Hepatocyte (in vitro differentiated cells): ENCODE results near the gene POLA2. TPM values are rescaled to one million over a fixed set of nuclear protein-coding genes. Genes with fewer than 3 reads are reported as not detected.

Source experiments
- DNase-seq: peaks from one replicate; pipeline ENCODE4 v3.0.0-alpha.2; 2016; ENCODE audit warnings: low spot score
- H2AFZ ChIP-seq: fragments of 200-600 bp; sonication (generic); 2 replicates; pipeline ENCODE4 v1.6.0; 2016; ENCODE audit warnings: antibody characterized with exemption, mild to moderate bottlenecking
- H3K27ac ChIP-seq: fragments of 200-600 bp; sonication (generic); 2 replicates; pipeline ENCODE4 v1.5.1; 2016; ENCODE audit warnings: mild to moderate bottlenecking
- H3K27me3 ChIP-seq: fragments of 200-600 bp; sonication (generic); 2 replicates; pipeline ENCODE4 v1.6.1; 2016
- H3K36me3 ChIP-seq: fragments of 200-600 bp; sonication (generic); replicated peaks from 2 replicates; pipeline ENCODE4 v1.5.1; 2016; ENCODE audit warnings: low read depth; ENCODE audit not compliant: insufficient read depth
- H3K4me1 ChIP-seq: fragments of 200-600 bp; sonication (generic); 2 replicates; pipeline ENCODE4 v1.5.1; 2016; ENCODE audit warnings: mild to moderate bottlenecking, moderate library complexity; ENCODE audit not compliant: insufficient read depth
- H3K4me2 ChIP-seq: fragments of 200-600 bp; sonication (generic); 2 replicates; pipeline ENCODE4 v1.6.0; 2016
- H3K4me3 ChIP-seq: fragments of 200-600 bp; sonication (generic); 2 replicates; pipeline ENCODE4 v1.5.1; 2016; ENCODE audit warnings: mild to moderate bottlenecking
- H3K79me2 ChIP-seq: fragments of 200-600 bp; sonication (generic); 2 replicates; pipeline ENCODE4 v1.6.0; 2017; ENCODE audit warnings: mild to moderate bottlenecking
- H3K9me2 ChIP-seq: fragments of 200-600 bp; sonication (generic); replicated peaks from 2 replicates; pipeline ENCODE4 v1.6.0; 2017; ENCODE audit warnings: mild to moderate bottlenecking; ENCODE audit not compliant: insufficient read depth
- H3K9me3 ChIP-seq: fragments of 200-600 bp; sonication (generic); 2 replicates; pipeline ENCODE4 v1.5.1; 2016; ENCODE audit warnings: low read depth, mild to moderate bottlenecking
- H4K20me1 ChIP-seq: fragments of 200-600 bp; sonication (generic); 2 replicates; pipeline ENCODE4 v1.6.0; 2016; ENCODE audit warnings: mild to moderate bottlenecking; ENCODE audit not compliant: insufficient read depth, poor library complexity, severe bottlenecking
- CTCF ChIP-seq: fragments of 200-600 bp; sonication (generic); IDR thresholded peaks from 2 replicates; pipeline ENCODE4 v1.5.1; 2016; ENCODE audit warnings: antibody characterized with exemption, mild to moderate bottlenecking; ENCODE audit not compliant: poor library complexity
- EZH2 ChIP-seq: fragments of 200-600 bp; sonication (generic); IDR thresholded peaks from 2 replicates; pipeline ENCODE4 v1.6.1; 2016; ENCODE audit warnings: antibody characterized with exemption, mild to moderate bottlenecking, borderline replicate concordance
- EZH2phosphoT487 ChIP-seq: fragments of 200-600 bp; sonication (generic); IDR thresholded peaks from one replicate; pipeline ENCODE4 v1.6.1; 2018; ENCODE audit warnings: antibody characterized with exemption, mild to moderate bottlenecking, low read depth, moderate library complexity; ENCODE audit not compliant: unreplicated experiment, severe bottlenecking
- WGBS: methylation state at CpG from one replicate; pipeline ENCODE4 v1.1.6; 2016; ENCODE audit warnings: low lambda C conversion rate; ENCODE audit errors: missing lambda C conversion rate; 5-methylcytosine and 5-hydroxymethylcytosine counted together
- polyA plus RNA-seq: library from polyadenylated mRNA; unstranded; fragments of >200 nt; fragmentation: Nextera tagmentation; extraction: Ambion mirVana; gene quantifications from 2 replicates; pipeline ENCODE4 v1.2.1, GENCODE V29; 2016
- total RNA-seq: library from RNA; depleted of rRNA; stranded (reverse); fragments of >200 nt; gene quantifications from 2 replicates; pipeline ENCODE4 v1.2.3, GENCODE V29; 2014

POLA2 gene
- total and polyA plus RNA-seq, 2 experiments from 2014 or later, result 2.5 to 8.0 TPM

- Histone ChIP-seq H3K4me1 (peaks cover 27% of the 10 kb centered on the region), H3K4me2 (peak overlapping the region; percentile 85), H4K20me1 (peaks cover 40% of the 10 kb centered on the region), H3K9me3 (no peaks in the 10 kb centered on the region), H3K79me2 (peaks cover 88% of the 10 kb centered on the region), H3K9me2 (no peaks in the 10 kb centered on the region), H2AFZ (no peak overlapping the region), H3K4me3 (peak overlapping the region; percentile 99), H3K27me3 (no peaks in the 10 kb centered on the region), H3K27ac (peak overlapping the region; percentile 98), H3K36me3 (no peaks in the 10 kb centered on the region)
- DNase-seq, result no peak
- WGBS, result 39% methylated on average over 8 of the region's 8 CpGs
- TF ChIP-seq CTCF (peak; percentile 2), EZH2 (no peak)
These were observed 54.1 kb downstream of the POLA2 start for GRCh38 chr11:65315866-65316226.

- H3K4me3 ChIP-seq, result peak overlapping the region; percentile 99
- H2AFZ ChIP-seq, result no peak overlapping the region
- H3K9me3 ChIP-seq, result no peaks in the 10 kb centered on the region
- H3K27ac ChIP-seq, result peak overlapping the region; percentile 98
- H3K27me3 ChIP-seq, result no peaks in the 10 kb centered on the region
- 47% methylated on average over 20 of the region's 20 CpGs for WGBS
- DNase-seq, result peak; percentile 72
- peak overlapping the region; percentile 85 for H3K4me2 ChIP-seq
- peaks cover 45% of the 10 kb centered on the region for H4K20me1 ChIP-seq
- H3K36me3 ChIP-seq, result no peaks in the 10 kb centered on the region
- H3K9me2 ChIP-seq, result no peaks in the 10 kb centered on the region
- H3K4me1 ChIP-seq, result peaks cover 26% of the 10 kb centered on the region
- TF ChIP-seq EZH2phosphoT487 (no peak), EZH2 (no peak), CTCF (no peak)
- peaks cover 88% of the 10 kb centered on the region for H3K79me2 ChIP-seq
These were observed 54.7 kb downstream of the POLA2 start for GRCh38 chr11:65316227-65317024.

GRCh38 chr11:65317025-65317786 lies 55.4 kb downstream of the POLA2 start:
- Histone ChIP-seq H2AFZ (no peak overlapping the region), H4K20me1 (peaks cover 53% of the 10 kb centered on the region), H3K27ac (peak overlapping the region; percentile 98), H3K79me2 (peaks cover 90% of the 10 kb centered on the region), H3K9me2 (no peaks in the 10 kb centered on the region), H3K4me3 (peak overlapping the region; percentile 15), H3K4me1 (peaks cover 23% of the 10 kb centered on the region), H3K4me2 (peak overlapping the region; percentile 85), H3K27me3 (no peaks in the 10 kb centered on the region), H3K9me3 (no peaks in the 10 kb centered on the region), H3K36me3 (no peaks in the 10 kb centered on the region)
- WGBS, result 37% methylated on average over 9 of the region's 13 CpGs
- no peak for TF ChIP-seq EZH2phosphoT487
- TF ChIP-seq EZH2, result no peak
- TF ChIP-seq CTCF, result no peak
- peak; percentile 71 for DNase-seq
